ENCODE results near the gene WFDC6. TPM values are rescaled to one million over a fixed set of nuclear protein-coding genes. Genes with fewer than 3 reads are reported as not detected.

WFDC6 gene
- total RNA-seq, 2 donors from 2014 or later = not detected

DNA sequence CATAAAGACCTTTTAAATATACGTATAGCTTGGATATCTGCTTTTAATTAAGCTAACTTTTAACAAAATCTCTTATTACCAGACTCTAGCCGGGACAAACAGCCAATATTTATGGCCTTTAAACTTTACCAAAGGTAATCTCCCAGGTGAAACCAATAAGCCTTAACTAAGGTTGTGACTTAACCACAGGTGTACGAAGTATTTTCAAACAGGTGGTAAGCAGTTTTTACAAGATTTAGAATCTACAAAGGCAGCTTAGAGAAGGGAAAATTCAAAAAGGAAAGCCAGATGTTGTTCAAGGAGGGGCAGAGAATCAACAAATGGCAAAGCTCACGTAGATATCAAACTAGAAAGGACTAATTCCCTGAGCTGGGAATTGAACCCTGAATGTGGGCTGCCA, 53.9 kb downstream of the WFDC6 start:
- no peaks in the 10 kb centered on the region for H3K27me3 Mint-ChIP-seq (ENCODE audit: insufficient read depth)
- Histone ChIP-seq H3K9me3 (ENCODE audit: control insufficient read depth, low read length) (no peaks in the 10 kb centered on the region), H3K36me3 (ENCODE audit: control insufficient read depth, insufficient read depth, low read length) (peaks cover 8% of the 10 kb centered on the region), H3K9ac (ENCODE audit: extremely low read depth, low read length, poor library complexity, severe bottlenecking) (no peak overlapping the region), H3K27ac (ENCODE audit: low read depth, low read length) (no peak overlapping the region), H3K27me3 (ENCODE audit: control insufficient read depth, insufficient read depth, low read length, poor library complexity, severe bottlenecking) (no peaks in the 10 kb centered on the region), H3K4me1 (ENCODE audit: control insufficient read depth, insufficient read depth, low read length) (no peaks in the 10 kb centered on the region), H3K4me3 (ENCODE audit: low read length) (no peak overlapping the region)
- WGBS, 2 experiments (ENCODE audit: insufficient coverage in 1 of 2, insufficient read length in 1 of 2) = 81 to 92% methylated on average over 3 to 4 of the region's 4 CpGs
- no peak for TF ChIP-seq CTCF (conservative IDR thresholded peaks at IDR 0.05)
- no peaks in the 10 kb centered on the region for H3K9me3 Mint-ChIP-seq
- no peak overlapping the region for H3K4me3 Mint-ChIP-seq
- DNase-seq = no peak
- H3K4me1 Mint-ChIP-seq = peaks cover 30% of the 10 kb centered on the region
- H3K27ac Mint-ChIP-seq = no peak overlapping the region
- H3K36me3 Mint-ChIP-seq (ENCODE audit: low read depth) = peaks cover 21% of the 10 kb centered on the region

GRCh38 chr20:45484676-45485075, 54.6 kb downstream of the WFDC6 start:
- Mint-ChIP-seq H3K36me3 (ENCODE audit: low read depth) (peaks cover 25% of the 10 kb centered on the region), H3K27ac (peak overlapping the region; percentile 12), H3K27me3 (ENCODE audit: insufficient read depth) (no peaks in the 10 kb centered on the region), H3K9me3 (no peaks in the 10 kb centered on the region), H3K4me3 (peak overlapping the region; percentile 5), H3K4me1 (peaks cover 30% of the 10 kb centered on the region)
- Histone ChIP-seq H3K27me3 (ENCODE audit: control insufficient read depth, insufficient read depth, low read length, poor library complexity, severe bottlenecking) (no peaks in the 10 kb centered on the region), H3K4me1 (ENCODE audit: control insufficient read depth, insufficient read depth, low read length) (no peaks in the 10 kb centered on the region), H3K36me3 (ENCODE audit: control insufficient read depth, insufficient read depth, low read length) (peaks cover 8% of the 10 kb centered on the region), H3K27ac (ENCODE audit: low read depth, low read length) (no peak overlapping the region), H3K9me3 (ENCODE audit: control insufficient read depth, low read length) (no peaks in the 10 kb centered on the region), H3K9ac (ENCODE audit: extremely low read depth, low read length, poor library complexity, severe bottlenecking) (no peak overlapping the region), H3K4me3 (ENCODE audit: low read length) (no peak overlapping the region)
- TF ChIP-seq CTCF (conservative IDR thresholded peaks at IDR 0.05) = no peak
- peak; percentile 73 for DNase-seq
- WGBS, 2 experiments (ENCODE audit: insufficient coverage in 1 of 2, insufficient read length in 1 of 2) = 56 to 86% methylated on average over 1 to 6 of the region's 6 CpGs

Other genes starting within 250 kb of the WFDC6 start
- gene RBPJL, start 232.6 kb downstream of the WFDC6 start, total RNA-seq = not detected
- under 1 TPM; 0.20 to 0.46 TPM for gene MATN4, start 231.2 kb downstream of the WFDC6 start, total RNA-seq
- 100 to 1,000 TPM in 1 of 2 donors, 10 to 100 TPM in 1; 78.0 to 118 TPM for gene SDC4, start 191.1 kb downstream of the WFDC6 start, total RNA-seq
- 10 to 100 TPM; 22.1 to 23.8 TPM for gene SYS1, start 176.3 kb downstream of the WFDC6 start, total RNA-seq
- gene TP53TG5, start 161.2 kb downstream of the WFDC6 start, total RNA-seq = 1 to 10 TPM; 2.0 to 2.4 TPM
- gene DBNDD2, start 131.2 kb downstream of the WFDC6 start, total RNA-seq = 10 to 100 TPM; 63.2 to 69.1 TPM
- 10 to 100 TPM; 83.3 to 90.1 TPM for gene PIGT, start 123.3 kb downstream of the WFDC6 start, total RNA-seq
- 100 to 1,000 TPM; 304 to 580 TPM for gene WFDC2, start 69.7 kb downstream of the WFDC6 start, total RNA-seq
- not detected for gene SPINT3, start 23.9 kb downstream of the WFDC6 start, total RNA-seq
- gene EPPIN, start 7.9 kb upstream of the WFDC6 start, total RNA-seq = under 1 TPM in 1 of 2 donors, not detected in 1; 0.18 TPM
- gene WFDC8, start 39.8 kb upstream of the WFDC6 start, total RNA-seq = not detected
- not detected for gene WFDC10A, start 90.3 kb upstream of the WFDC6 start, total RNA-seq
- not detected for gene WFDC9, start 91.8 kb upstream of the WFDC6 start, total RNA-seq
- gene WFDC11, start 130.8 kb upstream of the WFDC6 start, total RNA-seq = not detected
- not detected for gene WFDC13, start 162.6 kb upstream of the WFDC6 start, total RNA-seq
- not detected for gene WFDC10B, start 165.5 kb upstream of the WFDC6 start, total RNA-seq
- gene SPINT4, start 182.9 kb upstream of the WFDC6 start, total RNA-seq = not detected

All from endodermal cell (in vitro differentiated cells).